ENCODE data around the gene DHRS12.

- TF ChIP-seq EZH2 (IDR thresholded peaks at IDR 0.05; ENCODE audit: low read depth), result no peak
- no peak for TF ChIP-seq CTCF (conservative IDR thresholded peaks at IDR 0.05)
Measured at GRCh38 chr13:51828730-51829567, 25.0 kb upstream of the DHRS12 start.

Measured in PC-9 (cell line).